PFSK-1 (cell line): Measurements from ENCODE around the gene IFT81.

Experiments
- REST ChIP-seq, 2 experiments: IDR thresholded peaks; 2 replicates each; pipeline versions ENCODE4 v1.6.1 to v1.8.0; 2011 to 2012; ENCODE audit warnings: low read depth in 2 of 2, low read length in 2 of 2, control low read depth in 1 of 2, inconsistent platforms in 1 of 2, mild to moderate bottlenecking in 1 of 2, moderate library complexity in 1 of 2; ENCODE audit not compliant: insufficient read depth in 1 of 2
- TAF1 ChIP-seq: IDR thresholded peaks from 2 replicates; pipeline ENCODE4 v1.6.1; 2012; ENCODE audit warnings: low read length, control low read depth, borderline replicate concordance; ENCODE audit not compliant: insufficient read depth

- no peak for TF ChIP-seq TAF1
- TF ChIP-seq REST (IDR thresholded peaks at IDR 0.05; ENCODE audit: insufficient read depth in 1 of 2, low read depth in 2 of 2, low read length in 2 of 2) = no peak
Measured at GRCh38 chr12:110084314-110085015, 39.7 kb upstream of the IFT81 start.
